Neural progenitor cell (in vitro differentiated cells): ENCODE results near the gene LRRC10. TPM values are rescaled to one million over a fixed set of nuclear protein-coding genes. Genes with fewer than 3 reads are reported as not detected.
"Not testable (repeated sequence)": the region's sequence is repeated elsewhere in the genome, so short reads cannot be mapped to it uniquely, and the experiment has no call there.

Experiments
- DNase-seq: peaks from one replicate; pipeline ENCODE4 v3.0.0-alpha.2; 2016; ENCODE audit warnings: low spot score
- H2AFZ ChIP-seq: fragments of 200-600 bp; sonication (generic); replicated peaks from 2 replicates; pipeline ENCODE4 v1.6.1; 2016; ENCODE audit warnings: antibody characterized with exemption
- H3F3A ChIP-seq: fragments of 200-600 bp; sonication (generic); 2 replicates; pipeline ENCODE4 v1.6.1; 2016; ENCODE audit warnings: antibody characterized with exemption, low read depth
- H3K27ac ChIP-seq: fragments of 200-600 bp; sonication (generic); 2 replicates; pipeline ENCODE4 v1.5.1; 2016; ENCODE audit warnings: mild to moderate bottlenecking
- H3K27me3 ChIP-seq: fragments of 200-600 bp; sonication (generic); 2 replicates; pipeline ENCODE4 v1.6.1; 2016; ENCODE audit warnings: mild to moderate bottlenecking, moderate library complexity
- H3K36me3 ChIP-seq: fragments of 200-600 bp; sonication (generic); 2 replicates; pipeline ENCODE4 v1.5.1; 2016
- H3K4me1 ChIP-seq: fragments of 200-600 bp; sonication (generic); 2 replicates; pipeline ENCODE4 v1.6.1; 2016; ENCODE audit warnings: mixed run types
- H3K4me2 ChIP-seq: fragments of 200-600 bp; sonication (generic); 2 replicates; pipeline ENCODE4 v1.6.1; 2016
- H3K4me3 ChIP-seq: fragments of 200-600 bp; sonication (generic); 2 replicates; pipeline ENCODE4 v1.5.1; 2016
- H3K79me2 ChIP-seq: fragments of 200-600 bp; sonication (generic); 2 replicates; pipeline ENCODE4 v1.6.1; 2016; ENCODE audit warnings: low read depth
- H3K9ac ChIP-seq: fragments of 200-600 bp; sonication (generic); 2 replicates; pipeline ENCODE4 v1.6.1; 2016
- H3K9me3 ChIP-seq: fragments of 200-600 bp; sonication (generic); 2 replicates; pipeline ENCODE4 v1.5.1; 2016; ENCODE audit warnings: low read depth
- H4K20me1 ChIP-seq: fragments of 200-600 bp; sonication (generic); 2 replicates; pipeline ENCODE4 v1.6.1; 2016; ENCODE audit warnings: low read depth
- H3K27ac Mint-ChIP-seq: 3 replicates; pipeline ENCODE4 v1.8.0; 2021; ENCODE audit warnings: mixed read lengths
- H3K27me3 Mint-ChIP-seq: 2 replicates; pipeline ENCODE4 v1.8.0; 2022; ENCODE audit warnings: low read depth, mild to moderate bottlenecking, inconsistent platforms, moderate library complexity, mixed read lengths; ENCODE audit not compliant: insufficient read depth
- H3K36me3 Mint-ChIP-seq: 3 replicates; pipeline ENCODE4 v1.8.0; 2021; ENCODE audit warnings: mixed read lengths
- H3K4me1 Mint-ChIP-seq: 3 replicates; pipeline ENCODE4 v1.8.0; 2021; ENCODE audit warnings: mixed read lengths
- H3K4me3 Mint-ChIP-seq: 3 replicates; pipeline ENCODE4 v1.8.0; 2021; ENCODE audit warnings: mild to moderate bottlenecking, moderate library complexity, mixed read lengths
- H3K9me3 Mint-ChIP-seq: 3 replicates; pipeline ENCODE4 v1.8.0; 2020; ENCODE audit warnings: mixed read lengths
- EZH2 ChIP-seq: fragments of 200-600 bp; sonication (generic); IDR thresholded peaks from 2 replicates; pipeline ENCODE4 v1.6.1; 2017; ENCODE audit warnings: antibody characterized with exemption, mild to moderate bottlenecking, moderate library complexity
- EZH2phosphoT487 ChIP-seq: fragments of 200-600 bp; sonication (generic); IDR thresholded peaks from 2 replicates; pipeline ENCODE4 v1.6.1; 2017; ENCODE audit warnings: antibody characterized with exemption
- total RNA-seq: library from RNA; depleted of rRNA; stranded (reverse); fragments of >200 nt; gene quantifications from 2 replicates; pipeline ENCODE4 v1.2.3, GENCODE V29; 2015; ENCODE audit warnings: low replicate concordance
- TF ChIP-seq, protein P1 (sequence below): fragments of 200-600 bp; sonication (generic); IDR thresholded peaks from 2 replicates; pipeline ENCODE4 v1.5.1; 2017; ENCODE audit warnings: antibody characterized with exemption, mild to moderate bottlenecking

The LRRC10 gene
- total RNA-seq, 1 donor from 2014 or later = not detected

DNA sequence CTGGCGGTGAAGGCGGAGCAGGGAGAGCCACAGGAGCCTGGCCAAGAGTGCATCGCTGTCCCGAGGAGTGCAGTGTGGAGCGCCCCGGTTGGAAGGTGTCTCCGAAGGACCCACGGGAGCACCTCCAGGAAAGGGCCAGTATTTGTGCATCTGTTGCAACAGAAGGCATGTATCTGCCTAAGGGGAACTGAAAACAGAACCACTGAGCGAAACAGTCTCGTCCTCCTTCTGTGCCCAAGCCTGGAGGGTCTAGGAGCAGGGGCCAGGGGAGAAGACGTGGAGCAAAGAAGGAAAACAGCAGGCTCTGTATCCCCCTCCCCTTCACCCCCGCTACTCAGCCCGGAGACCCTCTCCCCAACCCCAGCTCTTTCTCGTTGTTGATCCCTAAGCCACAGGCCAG lies 5.3 kb upstream of the LRRC10 start:
- Histone ChIP-seq H2AFZ (no peak overlapping the region), H3K4me2 (no peak overlapping the region), H3K9ac (no peak overlapping the region), H3K79me2 (no peaks in the 10 kb centered on the region), H3F3A (no peaks in the 10 kb centered on the region), H4K20me1 (no peaks in the 10 kb centered on the region), H3K27me3 (no peaks in the 10 kb centered on the region), H3K36me3 (no peaks in the 10 kb centered on the region), H3K4me3 (no peak overlapping the region), H3K9me3 (no peaks in the 10 kb centered on the region), H3K27ac (no peak overlapping the region), H3K4me1 (no peaks in the 10 kb centered on the region)
- H3K9me3 Mint-ChIP-seq = peaks cover 4% of the 10 kb centered on the region
- H3K4me3 Mint-ChIP-seq = no peak overlapping the region
- H3K36me3 Mint-ChIP-seq = no peaks in the 10 kb centered on the region
- no peak for TF ChIP-seq EZH2phosphoT487
- no peak for TF ChIP-seq EZH2
- TF ChIP-seq, protein P1, sequence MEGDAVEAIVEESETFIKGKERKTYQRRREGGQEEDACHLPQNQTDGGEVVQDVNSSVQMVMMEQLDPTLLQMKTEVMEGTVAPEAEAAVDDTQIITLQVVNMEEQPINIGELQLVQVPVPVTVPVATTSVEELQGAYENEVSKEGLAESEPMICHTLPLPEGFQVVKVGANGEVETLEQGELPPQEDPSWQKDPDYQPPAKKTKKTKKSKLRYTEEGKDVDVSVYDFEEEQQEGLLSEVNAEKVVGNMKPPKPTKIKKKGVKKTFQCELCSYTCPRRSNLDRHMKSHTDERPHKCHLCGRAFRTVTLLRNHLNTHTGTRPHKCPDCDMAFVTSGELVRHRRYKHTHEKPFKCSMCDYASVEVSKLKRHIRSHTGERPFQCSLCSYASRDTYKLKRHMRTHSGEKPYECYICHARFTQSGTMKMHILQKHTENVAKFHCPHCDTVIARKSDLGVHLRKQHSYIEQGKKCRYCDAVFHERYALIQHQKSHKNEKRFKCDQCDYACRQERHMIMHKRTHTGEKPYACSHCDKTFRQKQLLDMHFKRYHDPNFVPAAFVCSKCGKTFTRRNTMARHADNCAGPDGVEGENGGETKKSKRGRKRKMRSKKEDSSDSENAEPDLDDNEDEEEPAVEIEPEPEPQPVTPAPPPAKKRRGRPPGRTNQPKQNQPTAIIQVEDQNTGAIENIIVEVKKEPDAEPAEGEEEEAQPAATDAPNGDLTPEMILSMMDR = no peak
- peaks cover 7% of the 10 kb centered on the region for H3K27me3 Mint-ChIP-seq
- peaks cover 3% of the 10 kb centered on the region for H3K4me1 Mint-ChIP-seq
- DNase-seq = no peak
- H3K27ac Mint-ChIP-seq = no peak overlapping the region

DNA sequence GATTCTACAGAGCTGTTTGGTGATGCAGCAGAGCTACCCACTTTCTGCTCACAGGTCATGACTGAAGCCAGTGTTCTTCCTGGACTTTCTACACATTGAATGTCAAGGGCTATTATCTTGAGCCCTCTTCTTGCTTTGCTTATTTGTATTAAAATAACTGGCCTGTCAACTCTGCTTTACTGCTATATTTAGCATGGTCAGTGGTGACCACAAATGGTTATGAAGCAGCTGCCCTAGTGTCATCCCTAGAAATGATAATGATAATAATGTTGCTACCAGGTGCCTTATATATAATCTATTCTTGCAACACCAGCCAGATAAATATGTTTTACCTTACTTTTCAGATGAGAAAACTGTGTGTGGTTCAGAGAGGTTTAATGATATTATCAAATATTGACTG lies 2.6 kb upstream of the LRRC10 start:
- H3K27me3 Mint-ChIP-seq = peaks cover 2% of the 10 kb centered on the region
- no peak for TF ChIP-seq EZH2
- no peak for TF ChIP-seq EZH2phosphoT487
- TF ChIP-seq, protein P1 = no peak
- Histone ChIP-seq H3K9me3 (no peaks in the 10 kb centered on the region), H3K79me2 (no peaks in the 10 kb centered on the region), H3K9ac (no peak overlapping the region), H3F3A (no peaks in the 10 kb centered on the region), H2AFZ (no peak overlapping the region), H4K20me1 (no peaks in the 10 kb centered on the region), H3K27ac (no peak overlapping the region), H3K4me2 (no peak overlapping the region), H3K4me3 (no peak overlapping the region), H3K4me1 (no peaks in the 10 kb centered on the region), H3K36me3 (no peaks in the 10 kb centered on the region), H3K27me3 (no peaks in the 10 kb centered on the region)
- no peaks in the 10 kb centered on the region for H3K36me3 Mint-ChIP-seq
- DNase-seq = no peak
- H3K9me3 Mint-ChIP-seq = peaks cover 4% of the 10 kb centered on the region
- no peak overlapping the region for H3K27ac Mint-ChIP-seq
- H3K4me3 Mint-ChIP-seq = no peak overlapping the region
- no peaks in the 10 kb centered on the region for H3K4me1 Mint-ChIP-seq

DNA sequence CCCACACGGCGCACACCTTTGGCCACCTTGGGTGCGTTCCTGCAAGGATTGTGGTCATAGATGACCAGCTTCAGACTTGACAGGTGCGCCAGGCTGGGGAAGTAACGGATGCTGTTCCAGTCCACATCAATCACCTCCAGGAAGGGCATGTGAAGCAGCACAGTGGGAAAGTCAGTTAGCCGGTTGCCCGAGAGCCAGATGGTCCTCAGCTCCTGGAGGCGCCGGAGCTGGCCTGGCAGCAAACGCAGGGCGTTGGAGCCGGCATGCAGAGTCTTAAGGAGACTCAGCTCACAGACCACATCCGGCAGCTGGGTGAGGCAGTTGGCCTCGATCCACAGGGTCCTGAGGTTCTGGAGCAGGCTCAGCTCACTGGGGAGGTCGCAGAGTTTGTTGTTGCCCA lies 581 bp downstream of the LRRC10 start:
- Histone ChIP-seq H3K4me3 (no peak overlapping the region), H3K4me2 (no peak overlapping the region), H3K9ac (no peak overlapping the region), H3K27me3 (no peaks in the 10 kb centered on the region), H3K79me2 (no peaks in the 10 kb centered on the region), H3K36me3 (no peaks in the 10 kb centered on the region), H3F3A (no peaks in the 10 kb centered on the region), H2AFZ (no peak overlapping the region), H3K4me1 (no peaks in the 10 kb centered on the region), H3K27ac (no peak overlapping the region), H3K9me3 (no peaks in the 10 kb centered on the region), H4K20me1 (no peaks in the 10 kb centered on the region)
- no peaks in the 10 kb centered on the region for H3K4me1 Mint-ChIP-seq
- TF ChIP-seq EZH2 (no peak), EZH2phosphoT487 (no peak)
- TF ChIP-seq, protein P1 = no peak
- peaks cover 4% of the 10 kb centered on the region for H3K27me3 Mint-ChIP-seq
- no peaks in the 10 kb centered on the region for H3K9me3 Mint-ChIP-seq
- no peak for DNase-seq
- H3K27ac Mint-ChIP-seq = no peak overlapping the region
- no peaks in the 10 kb centered on the region for H3K36me3 Mint-ChIP-seq
- no peak overlapping the region for H3K4me3 Mint-ChIP-seq

DNA sequence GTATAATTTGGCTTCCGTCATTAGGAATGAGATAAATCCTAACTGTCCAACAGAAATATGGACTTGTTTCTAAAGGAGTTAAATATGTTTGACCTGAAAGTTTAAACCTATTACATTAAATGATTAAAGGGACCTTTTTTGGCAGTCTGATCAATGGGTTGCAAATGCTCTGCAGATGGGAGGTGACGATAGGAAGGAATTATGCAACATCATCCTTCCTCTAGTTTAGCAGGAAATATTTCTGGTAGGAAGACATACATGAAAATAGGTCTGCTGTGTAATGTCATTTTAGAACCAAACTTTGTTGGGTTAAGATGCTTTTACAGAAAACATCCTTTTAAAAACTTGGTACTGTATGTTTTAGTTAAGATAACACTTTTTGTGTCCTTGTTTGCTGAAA lies 2.6 kb downstream of the LRRC10 start:
- peaks cover 5% of the 10 kb centered on the region for H3K36me3 Mint-ChIP-seq
- H2AFZ ChIP-seq = no peak overlapping the region
- H3K4me1 ChIP-seq = no peaks in the 10 kb centered on the region
- no peaks in the 10 kb centered on the region for H3K79me2 ChIP-seq
- H3K4me3 Mint-ChIP-seq = no peak overlapping the region
- H3F3A ChIP-seq = no peaks in the 10 kb centered on the region
- no peak overlapping the region for H3K27ac ChIP-seq
- TF ChIP-seq, protein P1 = no peak
- TF ChIP-seq EZH2 = no peak
- TF ChIP-seq EZH2phosphoT487 = no peak
- no peaks in the 10 kb centered on the region for H3K9me3 Mint-ChIP-seq
- H3K9me3 ChIP-seq = no peaks in the 10 kb centered on the region
- peaks cover 4% of the 10 kb centered on the region for H3K36me3 ChIP-seq
- no peaks in the 10 kb centered on the region for H3K4me1 Mint-ChIP-seq
- no peaks in the 10 kb centered on the region for H4K20me1 ChIP-seq
- no peak overlapping the region for H3K4me3 ChIP-seq
- peaks cover 2% of the 10 kb centered on the region for H3K27me3 Mint-ChIP-seq
- no peak overlapping the region for H3K9ac ChIP-seq
- H3K27ac Mint-ChIP-seq = no peak overlapping the region
- no peak for DNase-seq
- no peak overlapping the region for H3K4me2 ChIP-seq
- H3K27me3 ChIP-seq = no peaks in the 10 kb centered on the region

DNA sequence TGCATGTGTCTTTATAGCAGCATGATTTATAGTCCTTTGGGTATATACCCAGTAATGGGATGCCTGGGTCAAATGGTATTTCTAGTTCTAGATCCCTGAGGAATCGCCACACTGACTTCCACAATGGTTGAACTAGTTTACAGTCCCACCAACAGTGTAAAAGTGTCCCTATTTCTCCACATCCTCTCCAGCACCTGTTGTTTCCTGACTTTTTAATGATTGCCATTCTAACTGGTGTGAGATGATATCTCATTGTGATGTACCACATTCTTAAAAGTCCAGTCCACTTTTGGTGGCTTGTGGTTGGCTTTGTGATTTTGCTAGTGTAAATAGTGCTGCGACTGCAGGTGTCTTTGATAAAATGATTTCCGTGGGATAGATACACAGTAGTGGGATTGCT lies 6.4 kb downstream of the LRRC10 start:
- H2AFZ ChIP-seq, H3K27ac ChIP-seq, DNase-seq, H4K20me1 ChIP-seq, H3K9me3 Mint-ChIP-seq, H3K9ac ChIP-seq, H3K4me1 Mint-ChIP-seq, H3K9me3 ChIP-seq, H3K27ac Mint-ChIP-seq, H3K4me1 ChIP-seq, H3K4me3 ChIP-seq, H3K4me3 Mint-ChIP-seq, H3K4me2 ChIP-seq, H3K79me2 ChIP-seq, H3K27me3 Mint-ChIP-seq, H3K27me3 ChIP-seq: not testable (repeated sequence)
- H3K36me3 Mint-ChIP-seq = peaks cover 31% of the 10 kb centered on the region
- Histone ChIP-seq H3K36me3 (peaks cover 26% of the 10 kb centered on the region), H3F3A (peaks cover 33% of the 10 kb centered on the region)
